ENCODE measurements around the gene ACTG1. TPM values are rescaled to one million over a fixed set of nuclear protein-coding genes. Genes with fewer than 3 reads are reported as not detected.

ACTG1 gene
- total and polyA plus RNA-seq, 2 of the 13 experiments (the other 11 are each of a cell fraction or from before 2014, with no cell fraction given), result 973 to 1,138 TPM

DNA sequence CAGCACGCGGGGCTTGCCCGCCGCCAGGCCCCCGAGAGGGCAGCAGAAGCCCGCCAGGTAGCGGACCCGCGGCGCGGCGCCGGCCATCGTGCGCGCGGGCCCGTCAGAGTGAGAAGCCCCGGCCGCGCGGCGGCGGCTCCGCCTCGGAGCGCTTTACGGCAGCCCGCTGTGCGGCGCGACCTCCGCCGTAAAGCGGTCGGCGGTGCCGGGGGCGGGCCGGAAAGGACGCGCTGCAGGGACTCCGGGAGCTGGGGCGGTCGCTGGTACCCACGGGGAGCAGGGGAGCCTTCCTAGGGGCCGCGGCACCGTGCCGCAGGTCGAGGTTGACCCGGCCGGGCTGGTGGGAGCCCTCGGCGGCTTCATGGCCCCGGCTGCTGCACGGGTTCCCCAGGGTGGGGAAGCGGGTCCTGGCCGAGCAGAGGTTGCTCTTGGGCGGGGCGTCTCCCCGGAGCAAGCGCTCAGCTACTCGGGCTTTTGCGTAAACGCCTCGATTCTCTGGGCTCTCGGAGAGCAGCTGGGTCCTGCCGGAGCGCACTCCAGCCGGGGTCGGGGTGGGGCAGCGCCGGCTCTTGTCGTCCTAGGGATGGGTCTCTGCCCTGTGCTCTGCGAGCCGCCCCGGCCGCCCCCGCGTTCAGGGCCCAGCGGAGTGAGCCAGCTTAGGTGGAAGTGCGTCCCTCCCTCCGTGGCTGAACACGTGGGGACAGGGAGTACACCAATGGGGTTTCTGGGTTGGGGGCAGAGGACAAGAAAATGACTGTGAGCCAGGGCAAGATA is 39.8 kb upstream of the ACTG1 start, which contains the start of gene FAAP100 (continued):
- TF ChIP-seq ZNF20 (CRISPR knock-in tag; IDR thresholded peaks at IDR 0.05) (no peak), DR1 (CRISPR knock-in tag; IDR thresholded peaks at IDR 0.05) (no peak; the same call in none of the 2 replicates), ZNF563 (CRISPR knock-in tag; IDR thresholded peaks at IDR 0.05) (peak; percentile 93; the same call in 1 of the 2 replicates), PHF21A (CRISPR knock-in tag; IDR thresholded peaks at IDR 0.05) (0 out of 2 replicates have a peak, but pooled peaks have one; percentile 31), ZNF34 (CRISPR knock-in tag; IDR thresholded peaks at IDR 0.05; ENCODE audit: borderline replicate concordance) (peak; percentile 81), ZNF775 (CRISPR knock-in tag; IDR thresholded peaks at IDR 0.05; ENCODE audit: borderline replicate concordance) (0 out of 2 replicates have a peak, but pooled peaks have one; percentile 18), SNAI1 (CRISPR knock-in tag; IDR thresholded peaks at IDR 0.05; ENCODE audit: borderline replicate concordance) (no peak), ZNF530 (CRISPR knock-in tag; IDR thresholded peaks at IDR 0.05; ENCODE audit: low read depth) (no peak), ZNF235 (CRISPR knock-in tag; IDR thresholded peaks at IDR 0.05; ENCODE audit: borderline replicate concordance) (peak; percentile 88), LCORL (IDR thresholded peaks at IDR 0.05) (no peak), LCORL (CRISPR knock-in tag; IDR thresholded peaks at IDR 0.05) (peak; percentile 49; the same call in 1 of the 2 replicates), ZMAT3 (CRISPR knock-in tag; conservative IDR thresholded peaks at IDR 0.05) (peak; percentile 58; the same call in 1 of the 2 replicates), WIZ (CRISPR knock-in tag; IDR thresholded peaks at IDR 0.05) (no peak), FOXC1 (CRISPR knock-in tag; IDR thresholded peaks at IDR 0.05; ENCODE audit: borderline replicate concordance) (no peak), PHF8 (CRISPR knock-in tag; IDR thresholded peaks at IDR 0.05) (peak; percentile 93), SALL1 (CRISPR knock-in tag; IDR thresholded peaks at IDR 0.05) (peak; percentile 7; the same call in 1 of the 2 replicates), FOSL1 (CRISPR knock-in tag; IDR thresholded peaks at IDR 0.05; ENCODE audit: borderline replicate concordance) (no peak), ZNF292 (CRISPR knock-in tag; IDR thresholded peaks at IDR 0.05; ENCODE audit: borderline replicate concordance, low read depth) (0 out of 2 replicates have a peak, but pooled peaks have one; percentile 9), SAP130 (CRISPR knock-in tag; IDR thresholded peaks at IDR 0.05; ENCODE audit: low read depth) (peak; percentile 83)
- TF ChIP-seq, protein P1, sequence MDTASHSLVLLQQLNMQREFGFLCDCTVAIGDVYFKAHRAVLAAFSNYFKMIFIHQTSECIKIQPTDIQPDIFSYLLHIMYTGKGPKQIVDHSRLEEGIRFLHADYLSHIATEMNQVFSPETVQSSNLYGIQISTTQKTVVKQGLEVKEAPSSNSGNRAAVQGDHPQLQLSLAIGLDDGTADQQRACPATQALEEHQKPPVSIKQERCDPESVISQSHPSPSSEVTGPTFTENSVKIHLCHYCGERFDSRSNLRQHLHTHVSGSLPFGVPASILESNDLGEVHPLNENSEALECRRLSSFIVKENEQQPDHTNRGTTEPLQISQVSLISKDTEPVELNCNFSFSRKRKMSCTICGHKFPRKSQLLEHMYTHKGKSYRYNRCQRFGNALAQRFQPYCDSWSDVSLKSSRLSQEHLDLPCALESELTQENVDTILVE (CRISPR knock-in tag; IDR thresholded peaks at IDR 0.05), result peak; percentile 75; the same call in 1 of the 2 replicates
- TF ChIP-seq, protein P2, sequence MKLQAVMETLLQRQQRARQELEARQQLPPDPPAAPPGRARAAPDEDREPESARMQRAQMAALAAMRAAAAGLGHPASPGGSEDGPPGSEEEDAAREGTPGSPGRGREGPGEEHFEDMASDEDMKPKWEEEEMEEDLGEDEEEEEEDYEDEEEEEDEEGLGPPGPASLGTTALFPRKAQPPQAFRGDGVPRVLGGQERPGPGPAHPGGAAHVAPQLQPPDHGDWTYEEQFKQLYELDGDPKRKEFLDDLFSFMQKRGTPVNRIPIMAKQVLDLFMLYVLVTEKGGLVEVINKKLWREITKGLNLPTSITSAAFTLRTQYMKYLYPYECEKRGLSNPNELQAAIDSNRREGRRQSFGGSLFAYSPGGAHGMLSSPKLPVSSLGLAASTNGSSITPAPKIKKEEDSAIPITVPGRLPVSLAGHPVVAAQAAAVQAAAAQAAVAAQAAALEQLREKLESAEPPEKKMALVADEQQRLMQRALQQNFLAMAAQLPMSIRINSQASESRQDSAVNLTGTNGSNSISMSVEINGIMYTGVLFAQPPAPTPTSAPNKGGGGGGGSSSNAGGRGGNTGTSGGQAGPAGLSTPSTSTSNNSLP (IDR thresholded peaks at IDR 0.05; ENCODE audit: low read depth, low read length), result no peak
- TF ChIP-seq, protein P3, sequence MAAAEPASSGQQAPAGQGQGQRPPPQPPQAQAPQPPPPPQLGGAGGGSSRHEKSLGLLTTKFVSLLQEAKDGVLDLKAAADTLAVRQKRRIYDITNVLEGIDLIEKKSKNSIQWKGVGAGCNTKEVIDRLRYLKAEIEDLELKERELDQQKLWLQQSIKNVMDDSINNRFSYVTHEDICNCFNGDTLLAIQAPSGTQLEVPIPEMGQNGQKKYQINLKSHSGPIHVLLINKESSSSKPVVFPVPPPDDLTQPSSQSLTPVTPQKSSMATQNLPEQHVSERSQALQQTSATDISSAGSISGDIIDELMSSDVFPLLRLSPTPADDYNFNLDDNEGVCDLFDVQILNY (CRISPR knock-in tag; conservative IDR thresholded peaks at IDR 0.05), result peak; percentile 60; the same call in 1 of the 2 replicates
- TF ChIP-seq, protein P4, sequence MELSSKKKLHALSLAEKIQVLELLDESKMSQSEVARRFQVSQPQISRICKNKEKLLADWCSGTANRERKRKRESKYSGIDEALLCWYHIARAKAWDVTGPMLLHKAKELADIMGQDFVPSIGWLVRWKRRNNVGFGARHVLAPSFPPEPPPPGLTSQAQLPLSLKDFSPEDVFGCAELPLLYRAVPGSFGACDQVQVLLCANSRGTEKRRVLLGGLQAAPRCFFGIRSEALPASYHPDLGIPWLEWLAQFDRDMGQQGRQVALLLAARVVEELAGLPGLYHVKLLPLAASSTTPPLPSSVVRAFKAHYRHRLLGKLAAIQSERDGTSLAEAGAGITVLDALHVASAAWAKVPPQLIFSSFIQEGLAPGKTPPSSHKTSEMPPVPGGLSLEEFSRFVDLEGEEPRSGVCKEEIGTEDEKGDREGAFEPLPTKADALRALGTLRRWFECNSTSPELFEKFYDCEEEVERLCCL (CRISPR knock-in tag; IDR thresholded peaks at IDR 0.05; ENCODE audit: borderline replicate concordance), result peak; percentile 41; the same call in 1 of the 2 replicates
- TF ChIP-seq, protein P5, sequence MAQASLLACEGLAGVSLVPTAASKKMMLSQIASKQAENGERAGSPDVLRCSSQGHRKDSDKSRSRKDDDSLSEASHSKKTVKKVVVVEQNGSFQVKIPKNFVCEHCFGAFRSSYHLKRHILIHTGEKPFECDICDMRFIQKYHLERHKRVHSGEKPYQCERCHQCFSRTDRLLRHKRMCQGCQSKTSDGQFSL (CRISPR knock-in tag; IDR thresholded peaks at IDR 0.05), result 0 out of 2 replicates have a peak, but pooled peaks have one; percentile 30
